Stimulated activated CD4-positive, alpha-beta T cell treated with anti-CD3 and anti-CD28 coated beads, Interleukin-1b, Interleukin-23, amount 100 ng/mL, for 48 hours (primary cell): ENCODE data around the gene OR52E1.
"Not testable (repeated sequence)": the region's sequence is repeated elsewhere in the genome, so short reads cannot be mapped to it uniquely, and the experiment has no call there.

Source experiments
- DNase-seq: peaks from one replicate; pipeline ENCODE4 v3.0.0-alpha.2; 2020

Gene OR52E1

DNA sequence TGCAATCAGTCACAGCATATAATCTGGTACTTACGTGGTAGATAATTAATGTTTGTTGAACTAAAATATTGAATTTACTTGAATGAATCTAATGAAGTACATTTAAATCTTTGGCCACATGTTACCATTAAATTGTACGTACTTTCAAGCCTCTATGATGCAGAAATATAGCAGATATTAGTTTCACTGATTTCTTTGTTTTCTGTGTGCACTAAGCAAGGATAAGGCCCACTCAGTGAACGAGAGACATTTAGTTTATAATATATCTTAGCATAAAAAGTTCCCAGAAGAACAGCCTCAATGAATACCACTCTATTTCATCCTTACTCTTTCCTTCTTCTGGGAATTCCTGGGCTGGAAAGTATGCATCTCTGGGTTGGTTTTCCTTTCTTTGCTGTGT lies at the start of gene OR52E1:
Gene OR52E1 (plus strand): TSS at position 301 of the 400 bp plus-strand sequence.
- no peak for DNase-seq

DNA sequence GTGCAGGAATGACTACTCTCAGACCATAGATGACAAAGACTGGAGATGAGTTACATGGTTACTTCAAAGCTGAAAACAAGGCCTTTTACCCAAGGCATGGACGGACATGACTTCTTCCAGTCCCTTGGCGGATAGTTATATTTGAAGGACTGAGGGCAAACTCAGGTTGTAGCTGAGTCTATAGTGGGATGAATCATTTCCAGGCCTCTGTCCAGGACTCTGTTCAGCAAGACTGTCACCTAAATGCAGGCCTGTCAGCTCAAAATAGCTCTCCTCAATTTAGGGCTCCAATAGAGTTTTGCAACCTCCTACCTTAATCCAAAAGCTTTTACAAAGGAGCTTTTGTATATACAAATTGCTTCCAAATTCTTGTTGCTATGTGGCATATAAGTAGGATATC lies 47.4 kb upstream of the OR52E1 start:
- DNase-seq, result no peak

DNA sequence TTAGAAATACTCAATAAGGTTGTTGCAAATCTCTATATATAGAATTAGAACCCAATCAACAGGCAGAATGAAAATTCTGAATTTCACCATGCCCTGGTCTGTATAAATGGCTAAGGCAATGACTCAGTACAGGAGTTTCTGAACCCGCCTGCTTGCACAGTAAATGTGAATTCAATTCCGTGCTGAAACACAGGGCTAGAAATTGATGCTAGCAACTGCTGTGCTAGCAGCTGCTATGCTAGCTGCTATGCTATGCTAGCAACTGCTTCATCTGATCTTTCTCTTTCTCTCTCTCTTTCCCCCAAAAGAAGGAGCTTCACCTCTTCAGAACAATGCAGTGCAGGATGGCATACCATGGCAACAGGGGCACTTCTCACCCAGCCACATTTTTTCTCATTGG lies 32.7 kb upstream of the OR52E1 start:
- no peak for DNase-seq

- DNase-seq, result no peak
Observed at GRCh38 chr11:5037926-5038325, 31.4 kb upstream of the OR52E1 start.

DNA sequence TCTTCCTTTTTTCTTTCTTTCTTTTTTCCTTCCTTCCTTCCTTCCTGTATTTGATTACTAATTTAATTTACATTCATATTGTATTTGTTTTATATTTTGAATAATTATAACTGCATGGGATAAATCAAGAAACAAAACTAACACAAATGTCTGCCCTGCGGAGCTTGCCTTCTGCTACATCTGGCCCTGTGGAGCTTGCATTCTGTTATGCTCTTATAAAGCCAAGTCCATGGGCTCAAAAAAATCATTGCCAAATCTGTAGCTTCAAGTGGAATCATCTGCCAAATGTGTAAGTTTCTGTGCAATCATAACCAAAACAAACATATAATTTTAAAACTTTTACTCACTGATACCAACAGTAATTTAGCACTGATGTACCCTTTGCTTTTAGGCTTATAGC lies 31.0 kb upstream of the OR52E1 start:
- no peak for DNase-seq

GRCh38 chr11:5040876-5041275 lies 28.5 kb upstream of the OR52E1 start:
- DNase-seq, result no peak

DNA sequence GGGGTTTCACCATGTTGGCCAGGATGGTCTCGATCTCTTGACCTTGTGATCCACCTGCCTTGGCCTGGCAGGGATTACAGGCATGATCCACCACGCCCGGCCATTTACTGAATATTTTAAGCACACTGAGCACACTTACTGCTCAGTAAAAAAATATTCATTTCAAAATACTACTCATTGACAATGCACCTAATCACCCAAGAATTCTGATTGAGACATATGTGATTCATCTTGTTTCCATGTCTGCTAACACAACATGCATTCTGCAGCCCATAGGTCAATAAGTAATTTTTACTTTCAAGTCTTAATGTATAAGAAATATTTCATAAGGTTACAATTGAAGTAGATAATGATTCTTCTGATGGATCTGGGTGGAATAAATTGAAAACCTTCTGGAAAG lies 27.3 kb upstream of the OR52E1 start:
- no peak for DNase-seq

GRCh38 chr11:5043380-5043779 lies 26.0 kb upstream of the OR52E1 start:
- no peak for DNase-seq

DNA sequence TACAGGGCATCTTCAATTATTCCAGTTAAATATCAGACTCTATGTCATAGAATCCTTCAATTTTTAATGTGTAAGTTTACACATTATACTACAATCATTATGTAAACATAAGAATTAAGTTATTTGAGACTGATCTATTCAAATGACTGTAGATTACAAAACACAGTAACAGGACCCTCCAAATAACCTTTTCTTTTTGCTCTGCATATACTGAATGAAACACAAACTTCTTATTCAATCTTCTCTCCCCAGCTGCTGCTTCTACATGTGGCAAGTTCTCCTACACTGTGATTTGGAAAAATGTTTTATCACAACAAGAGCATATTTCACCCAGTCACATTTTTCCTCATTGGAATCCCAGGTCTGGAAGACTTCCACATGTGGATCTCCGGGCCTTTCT lies 23.1 kb upstream of the OR52E1 start, which contains the start of gene OR52J3:
Gene OR52J3 (plus strand): TSS at position 301 of the 400 bp plus-strand sequence. CDS start 0 bp downstream, at position 301.
- no peak for DNase-seq

DNA sequence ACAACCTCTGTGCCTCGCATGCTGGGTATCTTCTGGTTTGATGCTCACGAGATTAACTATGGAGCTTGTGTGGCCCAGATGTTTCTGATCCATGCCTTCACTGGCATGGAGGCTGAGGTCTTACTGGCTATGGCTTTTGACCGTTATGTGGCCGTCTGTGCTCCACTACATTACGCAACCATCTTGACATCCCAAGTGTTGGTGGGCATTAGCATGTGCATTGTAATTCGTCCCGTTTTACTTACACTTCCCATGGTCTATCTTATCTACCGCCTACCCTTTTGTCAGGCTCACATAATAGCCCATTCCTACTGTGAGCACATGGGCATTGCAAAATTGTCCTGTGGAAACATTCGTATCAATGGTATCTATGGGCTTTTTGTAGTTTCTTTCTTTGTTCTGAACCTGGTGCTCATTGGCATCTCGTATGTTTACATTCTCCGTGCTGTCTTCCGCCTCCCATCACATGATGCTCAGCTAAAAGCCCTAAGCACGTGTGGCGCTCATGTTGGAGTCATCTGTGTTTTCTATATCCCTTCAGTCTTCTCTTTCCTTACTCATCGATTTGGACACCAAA lies 22.5 kb upstream of the OR52E1 start:
- no peak for DNase-seq

DNA sequence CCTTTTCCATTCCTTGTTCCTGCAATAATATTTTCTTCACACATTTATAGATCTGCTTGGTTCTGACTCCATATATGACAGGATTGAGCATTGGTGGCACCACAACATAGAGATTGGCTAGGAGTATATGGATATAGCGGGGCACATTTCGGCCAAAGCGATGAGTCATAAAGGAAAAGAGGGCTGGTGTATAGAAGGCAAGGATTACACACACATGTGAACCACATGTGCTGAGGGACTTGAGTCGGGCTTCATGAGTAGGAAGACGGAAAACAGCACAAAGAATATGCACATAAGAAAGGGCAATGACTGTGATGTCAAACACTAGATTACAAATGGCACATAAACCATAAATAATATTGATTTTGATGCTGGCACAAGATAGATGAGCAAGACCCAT lies 10.7 kb upstream of the OR52E1 start:
- DNase-seq, result not testable (repeated sequence)

DNA sequence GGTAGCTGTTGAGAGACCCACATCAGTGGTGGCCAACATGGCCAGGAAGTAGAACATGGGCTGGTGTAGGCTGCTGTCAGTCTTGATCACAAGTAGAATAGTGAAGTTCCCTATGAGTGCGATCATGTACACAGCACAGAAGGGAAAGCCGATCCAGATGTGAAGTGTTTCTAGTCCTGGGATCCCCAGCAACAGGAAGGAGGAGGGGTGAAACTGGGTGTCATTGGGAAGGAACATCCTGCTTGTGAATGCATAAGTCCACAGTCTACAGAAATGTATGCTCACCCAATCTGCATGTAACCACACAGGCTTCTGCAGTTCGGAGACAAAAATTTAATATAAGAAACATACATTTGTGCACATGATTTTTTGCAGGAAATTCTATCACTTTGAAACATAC lies 10.0 kb upstream of the OR52E1 start, which contains the start of gene OR52E2:
Gene OR52E2 (minus strand): TSS at position 237 of the 400 bp plus-strand sequence. CDS start 0 bp downstream, at position 237.
- DNase-seq, result no peak

DNA sequence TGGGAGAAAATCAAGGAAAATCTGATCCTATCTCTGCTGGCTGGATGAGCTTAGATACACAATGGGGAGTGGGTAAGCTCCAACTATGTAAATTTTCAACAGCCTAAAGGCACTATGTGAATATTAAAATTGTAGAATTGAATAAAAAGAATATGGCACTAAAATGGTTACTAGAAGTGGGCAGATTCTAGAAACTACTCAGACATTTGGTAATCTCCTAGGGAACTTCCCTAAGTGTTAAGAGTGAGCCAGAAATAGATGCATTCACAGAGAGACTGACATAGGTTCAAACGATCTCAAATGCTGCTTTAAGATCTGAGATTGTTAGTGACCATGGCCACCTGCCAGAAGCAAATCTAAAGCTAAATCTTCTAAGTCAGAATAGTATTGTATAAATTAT lies 4.3 kb upstream of the OR52E1 start:
- no peak for DNase-seq

DNA sequence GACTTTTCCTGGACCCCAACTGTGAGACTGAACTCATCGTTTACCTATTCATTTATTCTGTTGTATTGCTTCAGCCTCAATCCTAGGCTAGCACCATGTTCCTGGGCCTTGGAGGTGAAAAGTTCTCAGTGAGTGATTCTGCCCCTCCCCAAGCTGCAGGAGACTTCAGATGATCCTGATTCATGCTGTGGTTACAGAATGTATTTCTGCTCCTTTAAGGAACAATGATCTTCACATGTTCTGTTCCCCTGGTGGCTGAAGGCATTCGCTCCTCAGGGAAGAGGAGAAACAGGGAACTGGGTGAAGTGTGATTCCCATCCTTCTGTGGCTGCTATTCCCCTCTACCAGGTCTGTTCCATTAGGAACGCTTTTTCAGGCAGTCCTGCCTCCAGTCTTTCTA lies 2.4 kb downstream of the OR52E1 start:
- DNase-seq, result no peak

GRCh38 chr11:5081405-5081804 lies 12.0 kb downstream of the OR52E1 start:
- no peak for DNase-seq

GRCh38 chr11:5083602-5084001 lies 14.2 kb downstream of the OR52E1 start:
- DNase-seq, result no peak

GRCh38 chr11:5088556-5088955 lies 19.2 kb downstream of the OR52E1 start:
- DNase-seq, result no peak

DNA sequence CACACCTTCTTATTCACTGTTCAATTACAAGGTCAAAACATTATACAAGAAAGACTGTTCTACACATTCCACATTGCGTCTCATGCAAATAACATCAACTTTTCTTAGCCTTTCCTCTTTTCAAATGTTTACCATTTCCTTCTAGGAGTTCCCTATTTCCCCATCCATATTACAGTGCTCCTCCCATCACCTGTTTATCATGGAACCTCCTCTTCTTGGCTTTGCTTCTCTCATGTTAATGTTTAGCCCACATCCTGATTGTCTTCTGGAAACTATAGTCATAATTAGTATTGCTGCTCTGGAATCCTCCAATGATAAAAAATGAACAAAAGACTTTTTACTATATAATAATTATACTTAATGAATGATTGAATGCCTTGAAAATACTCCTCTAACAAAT lies 21.3 kb downstream of the OR52E1 start:
- DNase-seq, result no peak

GRCh38 chr11:5092821-5093585 lies 23.6 kb downstream of the OR52E1 start:
- DNase-seq, result no peak

- DNase-seq, result no peak
Observed at GRCh38 chr11:5096011-5096410, 26.6 kb downstream of the OR52E1 start.

GRCh38 chr11:5102246-5102645 lies 32.9 kb downstream of the OR52E1 start:
- no peak for DNase-seq

DNA sequence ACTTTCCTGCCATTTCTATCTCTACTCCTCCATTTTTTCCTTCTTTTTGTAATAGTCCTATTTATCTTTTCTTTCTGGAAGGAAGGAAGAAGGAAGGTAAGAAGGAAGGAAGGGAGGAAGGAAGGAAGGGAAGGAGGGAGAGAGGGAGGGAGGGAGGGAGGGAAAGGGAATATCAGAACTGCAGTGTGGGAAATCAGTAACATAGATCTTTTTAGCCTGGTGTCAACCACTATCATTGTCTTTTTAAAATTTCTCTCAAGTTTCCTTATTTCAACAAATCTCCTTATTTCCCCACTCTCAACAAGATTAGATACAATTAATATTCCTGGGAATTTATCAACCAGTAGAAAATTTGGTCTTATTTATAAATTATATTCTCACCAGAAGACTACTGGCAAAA lies 33.7 kb downstream of the OR52E1 start:
- no peak for DNase-seq

GRCh38 chr11:5107285-5107684 lies 37.9 kb downstream of the OR52E1 start:
- no peak for DNase-seq

DNA sequence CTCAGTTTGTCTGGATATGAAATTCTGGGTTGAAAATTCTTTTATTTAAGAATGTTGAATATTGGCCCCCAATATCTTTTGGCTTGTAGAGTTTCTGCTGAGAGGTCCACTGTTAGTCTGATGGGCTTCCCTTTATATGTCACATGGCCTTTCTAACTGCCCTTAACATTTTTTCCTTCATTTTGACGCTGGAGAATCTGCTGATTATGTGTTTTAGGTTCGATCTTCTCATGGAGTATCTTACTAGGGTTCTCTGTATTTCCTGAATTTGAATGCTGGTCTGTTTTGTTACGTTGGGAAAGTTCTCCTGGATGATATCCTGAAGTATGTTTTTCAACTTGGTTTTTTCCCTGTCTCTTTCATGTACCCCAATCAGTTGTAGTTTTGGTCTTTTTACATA lies 46.0 kb downstream of the OR52E1 start:
- DNase-seq, result no peak

DNA sequence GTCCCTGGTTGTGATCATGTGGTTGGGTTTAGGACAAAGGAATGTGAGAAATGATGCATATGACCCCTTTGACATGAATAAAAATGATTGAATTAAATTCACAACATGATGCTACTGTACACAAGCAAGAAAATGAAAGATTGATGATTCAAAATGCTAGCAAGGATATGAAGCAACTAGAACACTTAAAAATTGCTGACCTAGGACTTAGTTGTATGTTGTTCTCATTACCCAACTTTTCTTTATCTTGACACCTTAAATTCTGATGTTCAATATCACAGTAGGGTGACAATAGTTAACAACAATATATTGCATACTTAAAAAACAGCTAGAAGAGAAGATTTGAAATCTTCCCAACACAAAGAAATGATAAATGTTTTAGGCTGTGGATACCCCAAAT lies 48.2 kb downstream of the OR52E1 start:
- DNase-seq, result no peak
